GM12878 (cell line): ENCODE measurements around the gene AKAP12. TPM values are rescaled to one million over a fixed set of nuclear protein-coding genes. Genes with fewer than 3 reads are reported as not detected.

ENCODE experiments used
- ASH2L ChIP-seq: fragments of 300-600, 200-600 bp; sonication (generic); IDR thresholded peaks from 2 replicates; pipeline ENCODE4 v1.6.1; 2017; ENCODE audit warnings: low read depth, mild to moderate bottlenecking, borderline replicate concordance
- BACH1 ChIP-seq: fragments of 450-650 bp; IDR thresholded peaks from 2 replicates; pipeline ENCODE4 v1.6.1; 2017; ENCODE audit warnings: mild to moderate bottlenecking, borderline replicate concordance
- CEBPB ChIP-seq, 2 experiments: fragments of 150-350 bp in 1 of 2; IDR thresholded peaks; 2 replicates each; pipeline ENCODE4 v1.6.1; 2012 to 2014; ENCODE audit warnings: low read depth in 2 of 2, low read length in 2 of 2, borderline replicate concordance in 1 of 2, inconsistent platforms in 1 of 2
- DPF2 ChIP-seq: fragments of 450-650 bp; IDR thresholded peaks from 2 replicates; pipeline ENCODE4 v1.6.1; 2017; ENCODE audit warnings: mild to moderate bottlenecking
- HDAC6 ChIP-seq: fragments of 200-600 bp; sonication (generic); IDR thresholded peaks from one replicate; pipeline ENCODE4 v1.8.0; 2017; ENCODE audit warnings: antibody characterized with exemption; ENCODE audit not compliant: unreplicated experiment
- HDGF ChIP-seq: fragments of 450-650 bp; IDR thresholded peaks from 2 replicates; pipeline ENCODE4 v1.6.1; 2016; ENCODE audit warnings: antibody characterized with exemption
- IKZF1 ChIP-seq: fragments of 450-650 bp; conservative IDR thresholded peaks from 2 replicates; pipeline ENCODE4 v1.6.1; 2017; ENCODE audit warnings: antibody characterized with exemption, mild to moderate bottlenecking
- MTA2 ChIP-seq: fragments of 450-650 bp; IDR thresholded peaks from 2 replicates; pipeline ENCODE4 v1.6.1; 2016; ENCODE audit warnings: low read depth, mild to moderate bottlenecking, moderate library complexity
- NBN ChIP-seq: fragments of 450-650 bp; IDR thresholded peaks from 2 replicates; pipeline ENCODE4 v1.6.1; 2016
- NR2C2 ChIP-seq: IDR thresholded peaks from 2 replicates; pipeline ENCODE4 v1.6.1; 2011; ENCODE audit warnings: borderline replicate concordance, low read depth; ENCODE audit not compliant: control insufficient read depth, insufficient read length
- NR2F1 ChIP-seq: fragments of 450-650 bp; conservative IDR thresholded peaks from 2 replicates; pipeline ENCODE4 v1.6.1; 2017; ENCODE audit warnings: mild to moderate bottlenecking
- PML ChIP-seq: IDR thresholded peaks from 2 replicates; pipeline ENCODE4 v1.6.1; 2012; ENCODE audit warnings: low read length, inconsistent platforms
- POLR2A ChIP-seq: IDR thresholded peaks from 2 replicates; pipeline ENCODE4 v1.6.1; 2011; ENCODE audit warnings: low read depth, mild to moderate bottlenecking, low read length
- POLR2AphosphoS5 ChIP-seq: IDR thresholded peaks from 2 replicates; pipeline ENCODE4 v1.6.1; 2011; ENCODE audit warnings: mild to moderate bottlenecking, low read length, inconsistent platforms
- SIN3A ChIP-seq: IDR thresholded peaks from 2 replicates; pipeline ENCODE4 v1.6.1; 2012; ENCODE audit warnings: low read depth, low read length, improper control_type of control experiment
- SP1 ChIP-seq: IDR thresholded peaks from one replicate; pipeline ENCODE4 v1.6.1; 2011; ENCODE audit warnings: low read depth, low read length
- TAF1 ChIP-seq: IDR thresholded peaks from 2 replicates; pipeline ENCODE4 v1.6.1; 2011; ENCODE audit warnings: mild to moderate bottlenecking, low read depth, low read length, borderline replicate concordance
- TCF12 ChIP-seq: IDR thresholded peaks from 2 replicates; pipeline ENCODE4 v1.6.1; 2011; ENCODE audit warnings: low read depth, mild to moderate bottlenecking, low read length
- TCF3 ChIP-seq: IDR thresholded peaks from 2 replicates; pipeline ENCODE4 v1.6.1; 2012; ENCODE audit warnings: low read depth, mild to moderate bottlenecking, low read length, borderline replicate concordance; ENCODE audit not compliant: insufficient read depth
- polyA plus RNA-seq, 11 experiments: library from polyadenylated mRNA; depleted of rRNA in 4 of 11; unstranded in 6 of 11; stranded (reverse) in 5 of 11; fragments of >200 nt; fragmentation: Nextera tagmentation in 4 of 11; fragmentation: Illumina TruSeq in 1 of 11; extraction: Ambion mirVana in 4 of 11; extraction: Trizol in 1 of 11; gene quantifications; 1 replicate in 1 of 11; 2 replicates in 10 of 11; pipeline versions ENCODE4 v1.2.1 to v1.2.3, GENCODE V29; 2011 to 2016; ENCODE audit warnings: inconsistent platforms in 2 of 11, missing spikeins in 2 of 11, low read depth in 1 of 11
- total RNA-seq, 4 experiments: library from RNA; depleted of rRNA in 3 of 4; stranded (reverse); fragments of >200 nt in 3 of 4; fragmentation: Illumina TruSeq in 1 of 4; extraction: Trizol in 1 of 4; gene quantifications; 2 replicates each; pipeline versions ENCODE4 v1.2.1 to v1.2.3, GENCODE V29; 2013 to 2021
- TF ChIP-seq, protein P1 (sequence below): fragments of 450-650 bp; IDR thresholded peaks from 2 replicates; pipeline ENCODE4 v1.6.1; 2017; ENCODE audit warnings: low read depth, mild to moderate bottlenecking, moderate library complexity
- TF ChIP-seq, protein P2 (sequence below): fragments of 450-650 bp; conservative IDR thresholded peaks from 2 replicates; pipeline ENCODE4 v1.6.1; 2017; ENCODE audit warnings: mild to moderate bottlenecking, moderate library complexity

Gene AKAP12
- total and polyA plus RNA-seq, 10 of the 15 experiments (the other 5 are each of a cell fraction or from before 2014, with no cell fraction given) = under 0.01 to 0.72 (median 0.06) TPM; not detected in 4

DNA sequence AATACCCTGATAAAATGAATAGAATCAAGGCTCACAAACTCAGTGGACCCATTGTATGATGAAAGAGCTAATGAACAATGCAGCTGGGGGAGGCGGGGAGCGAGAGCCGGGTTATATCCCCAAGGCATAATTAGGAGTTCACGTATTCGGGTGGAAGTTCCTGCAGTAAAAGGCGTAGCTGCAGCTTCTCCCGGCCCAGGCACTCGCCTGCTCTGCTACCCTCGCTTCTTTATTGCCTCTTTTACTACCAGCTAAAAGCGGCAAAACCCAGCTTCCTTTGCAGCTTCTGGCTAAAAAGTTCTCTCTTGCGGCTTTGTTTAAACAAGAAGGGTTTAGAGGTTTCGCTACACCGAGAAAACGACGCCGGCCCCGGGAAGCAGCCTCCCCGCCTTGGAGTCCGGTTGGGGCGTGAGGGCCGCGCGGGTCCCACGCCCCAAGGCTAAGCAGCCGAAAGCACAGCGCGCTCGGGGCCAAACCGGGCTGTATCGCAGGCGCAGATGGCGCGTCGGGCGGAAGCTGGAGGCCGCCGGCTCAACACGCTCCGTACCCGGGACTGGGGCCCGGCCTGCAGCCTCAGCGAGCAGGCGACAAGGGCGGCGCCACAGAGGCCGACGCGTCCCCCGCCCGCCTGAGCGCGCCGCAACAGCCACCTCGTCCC is 150.0 kb downstream of the AKAP12 start (continued):
- TF ChIP-seq CEBPB (IDR thresholded peaks at IDR 0.05; ENCODE audit: borderline replicate concordance in 1 of 2, low read depth in 2 of 2, low read length in 2 of 2) = no peak
- TF ChIP-seq, protein P1, sequence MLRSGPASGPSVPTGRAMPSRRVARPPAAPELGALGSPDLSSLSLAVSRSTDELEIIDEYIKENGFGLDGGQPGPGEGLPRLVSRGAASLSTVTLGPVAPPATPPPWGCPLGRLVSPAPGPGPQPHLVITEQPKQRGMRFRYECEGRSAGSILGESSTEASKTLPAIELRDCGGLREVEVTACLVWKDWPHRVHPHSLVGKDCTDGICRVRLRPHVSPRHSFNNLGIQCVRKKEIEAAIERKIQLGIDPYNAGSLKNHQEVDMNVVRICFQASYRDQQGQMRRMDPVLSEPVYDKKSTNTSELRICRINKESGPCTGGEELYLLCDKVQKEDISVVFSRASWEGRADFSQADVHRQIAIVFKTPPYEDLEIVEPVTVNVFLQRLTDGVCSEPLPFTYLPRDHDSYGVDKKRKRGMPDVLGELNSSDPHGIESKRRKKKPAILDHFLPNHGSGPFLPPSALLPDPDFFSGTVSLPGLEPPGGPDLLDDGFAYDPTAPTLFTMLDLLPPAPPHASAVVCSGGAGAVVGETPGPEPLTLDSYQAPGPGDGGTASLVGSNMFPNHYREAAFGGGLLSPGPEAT = peak; percentile 27; the same call in 1 of the 2 replicates
- no peak for TF ChIP-seq HDAC6
- TF ChIP-seq TAF1 = peak; percentile 89
- no peak for TF ChIP-seq HDGF
- TF ChIP-seq NR2F1 = peak; percentile 32; the same call in 1 of the 2 replicates
- TF ChIP-seq BACH1 = peak; percentile 87
- 0 out of 2 replicates have a peak, but pooled peaks have one; percentile 19 for TF ChIP-seq MTA2
- TF ChIP-seq DPF2 = peak; percentile 79
- TF ChIP-seq PML = peak; percentile 57; the same call in 1 of the 2 replicates
- TF ChIP-seq IKZF1 = peak; percentile 61; the same call in 1 of the 2 replicates
- TF ChIP-seq TCF12 = peak; percentile 47; the same call in 1 of the 2 replicates
- TF ChIP-seq POLR2AphosphoS5 = peak; percentile 90
- 0 out of 2 replicates have a peak, but pooled peaks have one; percentile 38 for TF ChIP-seq ASH2L
- 0 out of 2 replicates have a peak, but pooled peaks have one; percentile 19 for TF ChIP-seq TCF3
- peak; percentile 16; the same call in 1 of the 2 replicates for TF ChIP-seq SIN3A
- peak; percentile 57 for TF ChIP-seq NBN
- TF ChIP-seq, protein P2, sequence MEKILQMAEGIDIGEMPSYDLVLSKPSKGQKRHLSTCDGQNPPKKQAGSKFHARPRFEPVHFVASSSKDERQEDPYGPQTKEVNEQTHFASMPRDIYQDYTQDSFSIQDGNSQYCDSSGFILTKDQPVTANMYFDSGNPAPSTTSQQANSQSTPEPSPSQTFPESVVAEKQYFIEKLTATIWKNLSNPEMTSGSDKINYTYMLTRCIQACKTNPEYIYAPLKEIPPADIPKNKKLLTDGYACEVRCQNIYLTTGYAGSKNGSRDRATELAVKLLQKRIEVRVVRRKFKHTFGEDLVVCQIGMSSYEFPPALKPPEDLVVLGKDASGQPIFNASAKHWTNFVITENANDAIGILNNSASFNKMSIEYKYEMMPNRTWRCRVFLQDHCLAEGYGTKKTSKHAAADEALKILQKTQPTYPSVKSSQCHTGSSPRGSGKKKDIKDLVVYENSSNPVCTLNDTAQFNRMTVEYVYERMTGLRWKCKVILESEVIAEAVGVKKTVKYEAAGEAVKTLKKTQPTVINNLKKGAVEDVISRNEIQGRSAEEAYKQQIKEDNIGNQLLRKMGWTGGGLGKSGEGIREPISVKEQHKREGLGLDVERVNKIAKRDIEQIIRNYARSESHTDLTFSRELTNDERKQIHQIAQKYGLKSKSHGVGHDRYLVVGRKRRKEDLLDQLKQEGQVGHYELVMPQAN = peak; percentile 75
- peak; percentile 9 for TF ChIP-seq SP1
- TF ChIP-seq NR2C2 = no peak
- TF ChIP-seq POLR2A = peak; percentile 84
- TF ChIP-seq, all 136 proteins: peak for 28
